Astrocyte (in vitro differentiated cells and primary cell): ENCODE measurements around the gene PTBP2.

Source experiments
- CTCF ChIP-seq: IDR thresholded peaks from 2 replicates; pipeline ENCODE4 v1.5.1; 2011; ENCODE audit warnings: low read depth, mild to moderate bottlenecking, inconsistent platforms, low read length, moderate library complexity; ENCODE audit not compliant: insufficient read depth
- EZH2 ChIP-seq: IDR thresholded peaks from 2 replicates; pipeline ENCODE4 v1.6.1; 2012; ENCODE audit warnings: mild to moderate bottlenecking, low read length, inconsistent platforms; ENCODE audit not compliant: insufficient read depth

GRCh38 chr1:96741335-96741734 lies 19.8 kb downstream of the PTBP2 start:
- TF ChIP-seq CTCF = no peak
- no peak for TF ChIP-seq EZH2
